ENCODE data around the gene GALNT18.

Gene GALNT18

DNA sequence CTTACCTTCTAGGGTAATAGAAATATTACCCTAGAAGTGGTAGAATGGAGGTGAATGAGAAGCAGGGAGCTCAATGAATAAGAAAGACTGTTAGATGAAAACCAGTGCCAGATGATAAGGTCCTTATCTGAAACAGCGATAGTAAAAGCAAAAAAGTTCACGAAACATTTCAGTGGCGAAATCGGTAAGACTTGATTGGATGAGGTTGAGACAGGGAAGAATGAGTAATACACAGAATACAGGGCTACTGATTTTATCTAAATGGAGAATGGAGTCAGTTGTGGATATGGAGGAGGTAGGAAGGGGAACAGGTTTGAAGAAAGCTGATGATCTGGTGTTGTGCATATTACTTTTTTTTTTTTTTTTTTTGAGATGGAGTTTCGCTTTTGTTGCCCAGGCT is 96.5 kb downstream of the GALNT18 start:
- FAIRE-seq = no peak

DNA sequence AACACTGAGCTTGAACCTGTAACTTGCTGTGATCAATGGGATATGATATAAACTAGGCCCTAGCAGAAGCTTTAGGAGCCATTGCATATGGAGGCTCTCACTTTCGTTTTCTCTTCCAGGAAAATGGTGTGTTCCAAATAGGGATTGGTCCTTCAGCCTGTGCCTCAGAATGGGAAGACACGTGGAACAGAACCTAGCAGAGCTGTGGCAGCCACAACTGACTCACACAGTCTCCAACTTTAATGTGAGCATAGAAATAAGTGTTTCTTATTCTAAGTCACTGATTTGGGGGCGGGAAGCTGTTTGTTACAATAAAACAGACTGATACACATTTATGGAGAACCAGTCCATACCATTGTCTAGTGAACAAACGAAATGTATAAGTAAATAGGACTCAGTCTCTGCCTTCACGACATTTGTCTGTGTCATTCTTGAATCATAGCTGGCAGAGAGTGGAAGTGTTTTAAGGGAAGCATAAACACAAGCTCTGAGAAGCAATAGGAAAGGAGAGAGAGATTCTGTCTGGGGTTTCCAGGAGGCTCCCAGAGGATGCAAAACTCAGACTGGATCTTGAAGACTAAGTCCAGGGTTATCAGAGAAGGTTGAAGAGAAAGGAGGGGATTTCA is 97.3 kb downstream of the GALNT18 start:
- no peak for FAIRE-seq

DNA sequence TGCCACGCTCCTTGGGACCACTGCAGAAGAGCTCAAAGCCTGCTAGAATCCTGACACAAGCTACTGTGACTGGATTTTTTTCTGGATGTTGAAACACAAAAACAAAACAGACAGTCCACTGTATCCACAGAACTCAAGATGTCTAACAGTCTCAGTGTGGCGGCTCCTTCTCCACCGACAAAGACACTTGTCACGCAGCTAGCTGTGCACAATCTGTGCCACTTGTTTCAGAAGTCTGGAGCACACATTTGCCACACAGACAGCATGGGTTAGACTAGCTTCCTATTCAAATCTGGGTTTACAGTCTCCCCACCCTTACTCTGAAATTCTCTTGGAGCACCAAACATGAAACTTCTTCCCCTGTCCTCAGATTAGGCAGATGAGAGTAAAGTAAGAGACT is 99.2 kb downstream of the GALNT18 start:
- FAIRE-seq = no peak

DNA sequence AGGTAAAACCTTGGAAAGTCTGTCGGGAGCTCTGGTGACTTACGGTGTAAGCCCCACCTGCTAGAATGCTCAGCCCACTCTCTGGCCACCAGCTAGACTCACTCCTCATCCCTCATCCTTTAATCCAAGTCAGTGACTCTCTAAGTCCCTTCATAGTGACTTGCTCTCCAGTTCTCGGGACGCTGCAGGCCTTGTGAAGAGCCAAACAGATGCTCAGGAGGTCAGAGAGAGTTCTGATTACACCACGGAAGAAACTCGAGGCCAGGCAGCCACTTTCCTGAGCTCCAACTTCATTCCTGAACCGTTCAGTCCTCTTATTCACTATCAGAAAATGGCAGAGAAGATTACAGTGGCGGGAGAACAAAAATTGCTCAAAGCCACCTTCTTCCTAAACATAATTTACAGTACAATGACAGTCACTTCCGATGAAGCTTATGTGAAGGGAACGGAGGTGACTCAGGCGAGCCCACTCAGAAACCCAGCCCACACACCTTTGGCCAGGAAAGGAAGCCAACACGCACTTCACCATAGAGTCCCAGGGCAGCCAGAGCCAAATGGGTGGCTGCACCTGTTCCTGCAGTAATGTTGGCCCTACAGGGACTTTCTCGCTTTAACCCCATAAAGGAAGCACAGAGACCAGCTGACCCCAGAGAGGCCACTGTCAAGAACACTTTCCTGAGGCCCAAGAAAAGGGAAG is 100.4 kb downstream of the GALNT18 start:
- FAIRE-seq = no peak

DNA sequence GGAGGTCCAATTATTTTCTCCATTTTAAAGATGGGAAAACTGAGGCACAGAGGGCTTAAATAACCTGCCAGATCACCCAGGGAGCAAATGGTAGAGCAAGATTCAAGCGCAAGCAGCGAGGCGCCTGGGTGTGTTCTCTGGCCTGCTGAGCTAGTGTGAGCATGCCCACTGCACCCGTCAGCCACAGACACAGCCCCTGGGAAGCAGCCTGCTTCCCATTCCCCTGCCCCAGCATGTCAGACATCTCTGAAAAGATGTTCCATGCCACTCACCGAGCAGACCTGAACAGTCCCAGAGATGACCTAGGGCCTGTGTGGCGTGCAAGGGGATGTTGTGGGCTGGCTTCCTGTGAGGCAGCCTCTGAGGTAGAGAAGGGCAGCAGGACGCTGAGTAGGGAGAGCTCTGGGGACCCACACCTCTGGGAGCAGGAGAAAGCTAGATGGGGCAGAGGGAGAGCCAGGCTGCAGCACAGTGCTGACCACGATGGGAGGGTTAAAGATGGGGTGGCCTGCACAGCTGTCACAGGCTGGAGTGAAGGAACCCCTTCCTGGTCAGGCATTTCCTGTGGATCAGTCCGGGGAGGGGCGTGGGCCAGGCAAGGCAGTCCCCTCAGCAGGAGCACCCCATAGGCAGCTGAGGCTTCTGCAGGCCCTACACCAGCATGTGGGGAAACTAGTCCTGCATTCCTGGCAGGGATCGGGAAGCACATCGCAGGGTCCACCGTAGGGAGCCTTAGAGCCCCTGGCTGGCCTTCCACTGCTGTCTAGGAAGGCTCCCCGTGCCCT is 101.4 kb downstream of the GALNT18 start:
- FAIRE-seq = no peak

DNA sequence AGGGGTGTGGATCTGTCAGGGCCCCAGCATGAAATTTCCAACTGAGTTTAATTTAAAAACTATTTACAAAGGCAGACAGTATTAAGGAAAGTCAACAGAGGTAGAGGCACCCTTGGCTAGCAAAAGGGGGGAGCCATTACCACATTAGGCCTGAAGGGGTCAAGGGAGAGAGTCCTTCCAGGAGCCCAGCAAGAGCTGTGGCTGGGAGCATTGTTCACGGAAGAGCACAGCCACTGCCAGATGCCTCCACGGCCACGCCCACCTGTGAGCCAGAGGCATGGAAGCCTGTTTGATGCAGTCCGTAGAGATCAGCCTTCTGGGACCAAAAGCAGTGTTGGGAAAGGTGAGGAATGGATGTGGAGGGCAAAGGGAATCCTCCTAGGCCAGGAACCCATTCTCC is 102.6 kb downstream of the GALNT18 start:
- FAIRE-seq = no peak

DNA sequence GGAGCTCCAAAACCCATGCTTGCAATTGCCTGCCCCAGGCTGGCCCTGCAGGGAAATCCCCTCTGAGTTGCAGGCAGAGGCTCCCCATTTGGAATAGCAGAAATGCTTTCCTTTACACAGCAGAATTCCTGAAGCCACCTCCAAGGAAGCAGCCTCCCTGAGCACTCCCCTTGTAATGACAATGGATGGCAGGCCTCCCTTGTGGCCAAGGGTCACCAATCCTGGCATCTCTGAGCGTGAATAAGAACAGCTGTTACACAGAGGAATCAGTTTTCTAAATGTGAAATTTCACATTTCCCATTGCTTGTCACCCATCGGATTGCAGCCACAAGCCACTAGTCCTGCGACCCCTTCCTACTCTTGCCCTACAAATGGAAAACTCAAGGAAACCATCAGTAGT is 107.6 kb downstream of the GALNT18 start:
- no peak for FAIRE-seq

DNA sequence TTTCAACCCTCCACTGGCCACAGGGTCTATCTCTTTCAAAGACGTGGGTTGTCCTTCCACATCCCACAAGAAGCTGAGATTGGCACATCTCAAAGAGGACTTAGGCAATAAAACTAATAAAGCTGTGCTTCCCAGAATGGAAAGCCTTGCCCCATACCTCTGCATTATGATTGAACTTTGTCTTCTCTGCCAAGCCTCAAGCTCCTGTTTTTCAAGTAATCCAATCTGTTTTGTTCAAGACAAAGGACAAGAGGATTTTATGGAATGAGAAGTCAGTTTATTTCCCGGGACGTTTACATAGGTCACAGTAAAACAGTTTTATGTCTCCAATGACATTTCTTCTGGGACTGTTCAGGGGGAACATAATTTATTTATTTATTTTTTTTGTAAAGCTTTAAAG is 108.4 kb downstream of the GALNT18 start:
- FAIRE-seq = no peak

DNA sequence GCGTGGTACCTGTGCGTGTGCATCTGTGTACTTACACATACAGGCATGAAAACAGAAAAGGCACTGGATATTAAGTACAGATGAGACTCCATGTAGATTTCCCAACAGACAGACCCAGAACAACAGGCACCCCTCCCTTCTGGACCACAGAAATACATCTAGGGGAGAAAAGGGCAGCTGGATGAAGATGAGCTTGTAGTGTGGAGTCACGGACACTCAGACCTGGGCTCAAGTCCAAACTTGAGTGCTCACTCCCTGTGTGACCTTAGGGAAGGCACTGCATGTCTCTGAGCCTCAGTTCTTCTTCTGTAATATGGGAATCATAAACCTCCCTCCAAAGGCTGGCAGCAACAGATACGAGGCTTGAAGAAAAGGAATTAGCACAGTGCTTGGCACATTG is 108.9 kb downstream of the GALNT18 start:
- FAIRE-seq = no peak

DNA sequence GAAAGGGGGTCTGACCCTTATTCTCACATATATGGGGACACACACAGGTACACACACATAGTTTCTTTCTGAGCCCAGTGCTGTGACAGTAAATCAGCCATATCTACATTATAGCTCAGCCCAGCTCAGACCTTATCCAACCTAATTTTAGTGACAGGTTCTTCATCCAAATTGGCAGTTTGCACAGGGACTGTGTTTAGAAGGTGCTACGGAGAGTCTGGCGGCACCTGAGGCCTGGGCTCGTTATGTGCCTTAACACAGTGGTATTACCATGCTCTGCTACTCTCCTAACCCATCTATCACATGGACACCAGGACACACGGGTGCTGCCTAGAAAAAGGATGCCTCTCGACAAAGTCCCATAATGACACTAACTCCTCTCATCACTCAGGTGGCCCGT is 109.3 kb downstream of the GALNT18 start:
- no peak for FAIRE-seq

DNA sequence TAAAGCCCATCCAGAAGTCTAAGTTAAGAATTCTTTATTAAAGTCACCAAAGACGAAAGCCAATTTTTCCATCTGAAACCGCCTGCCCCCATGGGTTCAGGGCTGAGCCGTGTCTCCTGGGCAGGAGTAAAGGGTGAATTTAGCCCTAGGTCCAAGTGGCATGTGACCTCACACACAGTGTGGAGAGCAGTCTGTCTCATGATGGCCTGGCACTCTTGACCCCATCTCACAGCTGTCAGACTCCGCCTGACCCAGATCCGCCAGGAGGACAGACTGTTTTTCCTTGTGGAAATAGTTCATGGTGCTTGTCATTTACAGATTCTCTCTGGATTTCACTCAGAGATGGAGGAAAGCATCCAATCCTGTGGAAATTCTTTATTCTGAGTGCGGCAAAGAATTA is 109.7 kb downstream of the GALNT18 start:
- FAIRE-seq = no peak

DNA sequence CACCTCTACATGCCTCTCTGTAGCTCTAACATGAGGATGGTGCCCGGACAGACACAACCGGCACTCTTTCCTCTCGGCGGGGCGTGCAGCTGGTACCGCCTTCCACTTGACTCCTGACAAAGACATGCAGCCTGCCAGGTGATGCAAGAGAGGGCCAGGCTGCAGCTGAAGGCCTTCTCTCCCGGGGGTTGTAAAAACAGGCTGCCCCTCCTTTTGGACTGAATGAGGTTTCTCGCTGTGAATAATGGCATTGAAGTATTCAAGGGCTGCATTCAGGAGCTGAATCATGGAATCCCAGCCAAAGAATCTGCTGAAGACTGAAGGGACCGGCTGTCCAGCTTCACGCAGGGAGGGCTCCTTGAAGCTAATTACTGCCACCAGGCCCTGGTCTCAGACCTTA is 110.9 kb downstream of the GALNT18 start:
- no peak for FAIRE-seq

DNA sequence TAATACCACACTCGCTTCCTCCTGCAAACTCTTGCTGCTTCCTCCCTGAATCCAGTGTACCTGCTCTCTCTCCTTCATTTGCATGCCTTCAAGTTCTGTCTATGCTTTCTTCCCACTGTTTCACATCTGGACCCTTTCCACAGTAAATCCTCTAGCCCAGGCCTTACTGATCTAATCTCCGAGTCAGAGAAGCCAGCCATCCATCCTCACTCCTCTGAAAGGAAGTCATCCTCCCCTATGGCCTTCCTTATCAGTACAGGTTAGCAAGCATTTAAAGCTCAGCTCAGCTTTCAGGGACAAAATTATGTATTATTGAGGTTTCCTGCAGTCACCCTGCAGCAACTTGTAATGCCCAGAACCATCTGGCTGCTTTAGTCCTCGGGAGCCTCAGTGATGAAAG is 116.1 kb downstream of the GALNT18 start:
- FAIRE-seq = no peak

DNA sequence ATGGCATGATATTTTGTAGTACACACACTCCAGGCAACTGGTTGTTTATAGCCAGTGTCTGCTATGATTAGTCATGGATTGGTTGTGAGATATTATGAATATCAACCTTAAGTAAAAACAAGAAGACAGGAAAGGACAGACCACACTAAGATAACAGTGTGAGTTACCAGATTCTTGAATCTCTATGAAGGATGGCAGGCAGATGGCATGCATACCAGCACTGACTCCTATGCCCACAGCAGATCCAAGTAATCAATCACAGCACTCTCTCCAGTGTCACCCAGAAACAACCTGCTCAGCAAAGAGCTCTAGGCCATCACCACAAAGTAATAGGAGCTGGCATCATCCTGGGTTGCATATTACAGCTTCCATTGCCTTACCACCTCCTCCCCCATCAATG is 116.6 kb downstream of the GALNT18 start:
- no peak for FAIRE-seq

DNA sequence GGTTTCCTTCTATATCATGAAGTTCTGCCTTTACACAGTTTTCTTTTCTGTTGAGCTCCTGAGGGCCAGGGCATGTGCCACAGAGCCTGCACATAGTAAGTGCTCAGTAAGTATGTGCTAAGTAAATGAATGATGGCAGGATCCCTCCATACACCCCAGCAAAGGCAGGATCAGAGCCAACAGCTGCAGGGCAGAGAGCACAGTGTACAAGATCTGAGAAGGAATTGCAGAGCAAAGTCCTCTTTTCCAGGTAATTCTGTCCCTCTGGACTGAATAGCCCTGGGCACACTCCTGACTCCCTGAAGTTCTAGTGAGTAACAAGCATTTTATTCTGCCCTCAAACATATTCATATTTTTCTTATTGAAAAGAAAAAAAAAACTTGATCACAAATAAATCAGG is 117.7 kb downstream of the GALNT18 start:
- FAIRE-seq = no peak

DNA sequence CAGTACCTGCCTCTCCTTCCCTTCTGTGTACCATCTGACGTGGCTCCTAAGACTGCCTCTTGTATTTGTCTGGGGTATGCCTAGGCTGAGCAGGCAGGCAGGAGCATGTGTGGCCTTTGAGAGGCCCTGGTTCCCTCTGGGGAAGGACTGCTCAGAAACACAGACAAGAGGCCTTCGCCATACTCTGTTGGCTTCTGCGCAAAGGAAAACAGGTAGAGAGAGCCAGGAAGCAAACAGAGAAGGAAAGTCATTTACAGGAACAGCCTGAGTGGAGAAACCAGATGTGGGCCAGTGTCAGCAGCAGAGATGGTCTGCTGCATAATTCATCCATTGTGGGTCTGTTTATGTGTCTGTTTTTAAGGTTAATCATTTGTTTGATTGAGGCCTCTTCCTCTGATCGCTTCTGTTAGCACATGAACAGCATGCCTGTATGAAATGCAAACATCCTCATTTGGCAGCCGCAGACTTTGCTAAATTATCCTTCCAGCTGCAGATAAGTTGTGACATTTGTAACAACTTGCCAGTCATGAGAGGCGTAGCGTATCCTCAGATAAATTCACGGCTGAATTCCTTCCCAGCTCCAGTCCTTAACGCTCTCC is 119.4 kb downstream of the GALNT18 start:
- no peak for FAIRE-seq

DNA sequence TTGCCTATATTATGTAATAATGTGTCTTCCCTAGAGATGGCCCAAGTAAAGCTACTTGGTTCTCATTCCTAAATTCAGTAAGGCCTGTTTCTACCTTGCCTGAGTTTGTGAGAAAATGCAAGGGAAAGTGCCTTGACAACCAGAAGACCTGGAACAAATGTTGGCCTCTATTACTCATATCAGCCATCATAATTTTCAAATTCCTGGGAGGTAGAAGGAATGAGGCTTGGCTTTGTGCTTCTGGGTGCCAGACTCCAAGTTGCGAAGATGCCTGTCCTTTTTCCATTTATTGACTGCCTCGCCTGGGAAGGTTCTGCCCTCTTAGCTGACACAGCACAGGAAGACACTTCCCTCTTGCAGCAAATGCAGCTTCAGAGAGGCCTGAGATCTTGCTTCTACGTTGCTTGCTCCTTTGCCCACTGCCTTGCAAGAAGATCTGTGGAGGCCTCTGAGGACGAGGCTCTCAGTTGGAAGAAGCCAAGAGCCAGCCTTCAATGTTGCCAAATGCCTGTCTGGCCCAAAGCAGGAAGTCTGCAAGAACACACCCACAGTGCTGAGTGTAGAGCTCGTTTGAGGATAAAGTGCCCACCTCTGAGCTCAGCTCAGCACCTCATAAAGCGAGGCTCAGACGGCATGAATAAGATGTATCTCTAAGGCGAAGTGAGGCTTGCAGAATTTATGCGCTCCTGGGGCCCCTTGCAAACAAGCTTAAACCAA is 120.1 kb downstream of the GALNT18 start:
- no peak for FAIRE-seq

DNA sequence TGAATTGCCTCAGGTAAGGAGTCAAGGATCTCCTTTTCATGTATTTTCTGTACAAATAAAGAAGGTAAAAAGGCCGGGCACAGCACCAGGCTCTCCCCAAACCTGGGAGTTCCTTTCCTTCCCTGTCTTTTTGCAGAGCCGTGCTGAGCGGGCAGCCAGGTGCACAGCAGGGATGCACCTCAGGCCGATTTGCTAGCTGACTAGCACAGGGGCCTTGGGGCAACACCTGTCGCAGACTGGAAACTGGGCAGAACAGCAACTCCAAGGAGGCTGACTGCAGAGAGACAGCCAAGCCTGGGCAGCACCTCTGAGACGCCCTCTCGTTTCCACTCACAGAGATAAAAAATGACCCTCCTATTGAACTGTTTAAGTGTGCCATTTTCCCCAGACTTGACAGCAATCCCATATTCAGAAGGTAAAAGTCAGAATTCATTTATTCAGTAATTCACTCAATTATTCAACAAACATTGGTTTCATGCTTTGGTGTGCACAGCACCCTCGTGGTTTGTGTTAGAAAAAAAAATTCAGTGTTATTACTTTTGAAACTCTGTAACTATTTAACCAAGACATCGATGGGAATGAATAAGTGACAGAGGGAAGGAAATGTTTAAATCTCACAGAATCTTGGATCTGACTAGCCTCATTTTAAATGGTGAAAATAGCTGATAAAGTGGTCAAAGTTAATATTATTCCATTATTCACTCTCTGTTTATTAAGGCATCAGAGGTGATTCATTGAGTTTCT is 120.9 kb downstream of the GALNT18 start:
- FAIRE-seq = no peak

DNA sequence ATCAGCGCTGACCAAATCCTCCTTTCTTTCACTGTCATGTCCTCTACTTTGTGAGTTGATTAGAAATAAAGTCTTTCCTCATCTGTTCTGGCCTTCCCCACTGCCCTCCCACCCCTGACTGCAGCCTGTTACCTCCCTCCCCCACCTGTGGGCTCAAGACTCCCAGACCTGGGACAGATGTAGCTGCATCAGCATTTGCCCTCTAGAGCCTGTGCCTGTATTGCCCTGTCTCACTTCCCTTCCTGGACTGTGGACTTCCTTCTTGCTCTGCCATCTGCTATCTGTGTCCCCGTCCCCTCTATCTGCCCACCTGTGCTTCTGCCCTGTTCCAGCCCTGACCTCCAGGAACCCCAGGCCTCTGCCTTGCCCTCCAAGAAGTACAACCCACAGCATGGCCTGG is 122.5 kb downstream of the GALNT18 start:
- FAIRE-seq = no peak

DNA sequence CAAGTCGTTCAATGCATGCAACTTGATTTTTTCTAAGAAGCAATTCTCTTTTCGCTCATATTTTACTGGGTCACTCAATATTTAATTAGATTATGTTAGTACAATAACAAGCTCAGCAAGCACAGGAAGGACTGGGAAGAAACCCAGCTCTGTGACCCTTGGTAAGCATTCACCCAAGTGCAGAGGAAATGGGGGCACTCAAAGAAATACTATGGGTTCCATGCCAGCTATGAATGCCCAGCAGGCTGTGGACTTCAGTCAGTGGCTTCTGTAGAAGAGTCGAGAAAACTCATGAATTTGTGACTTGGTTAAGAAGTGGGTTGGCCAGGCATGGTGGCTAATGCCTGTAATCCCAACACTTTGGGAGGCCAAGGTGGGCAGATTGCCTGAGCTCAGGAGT is 123.6 kb downstream of the GALNT18 start:
- no peak for FAIRE-seq

DNA sequence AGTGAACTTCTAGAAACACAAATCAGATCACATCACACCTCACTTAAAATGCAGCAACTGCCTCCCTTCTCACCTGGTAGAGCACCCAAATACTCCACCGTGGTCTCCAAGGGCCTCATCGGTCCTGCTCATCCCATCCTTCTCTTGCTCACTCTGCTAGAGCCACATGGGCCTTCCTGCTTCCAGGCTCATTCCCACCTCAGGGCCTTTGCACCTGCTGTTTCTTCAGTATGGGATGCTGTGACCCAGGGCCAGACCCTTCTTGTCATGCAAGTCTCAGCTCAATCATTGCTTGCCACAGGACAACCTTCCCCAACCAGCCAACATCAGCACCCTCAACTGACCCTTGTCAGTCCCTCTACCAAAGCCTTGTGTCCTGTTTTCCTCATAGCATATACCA is 124.9 kb downstream of the GALNT18 start:
- no peak for FAIRE-seq

DNA sequence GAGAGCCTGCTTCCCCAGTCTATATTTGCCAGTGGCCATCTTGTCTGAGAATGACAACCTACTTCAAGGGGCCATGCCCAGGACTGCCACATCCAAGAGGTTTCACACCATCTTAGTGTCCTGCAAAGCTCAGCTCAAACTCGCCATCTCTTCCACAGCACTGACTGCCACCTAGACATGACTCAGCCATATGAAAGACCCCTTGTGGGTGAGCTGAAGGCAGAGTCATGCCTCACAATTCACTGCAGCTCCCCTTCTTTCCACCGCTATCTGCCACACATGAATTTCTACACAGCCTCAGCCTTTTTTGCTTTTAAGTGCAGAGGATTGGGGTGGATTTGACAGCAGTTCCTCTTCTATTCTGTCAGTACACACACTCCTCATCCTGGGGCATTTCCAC is 127.5 kb downstream of the GALNT18 start:
- no peak for FAIRE-seq
